Medulla oblongata (tissue), 1 donor: Measurements from ENCODE around the gene SBF1.

Source experiments
- DNase-seq: peaks from one replicate; pipeline ENCODE4 v3.0.0-alpha.2; 2015; ENCODE audit errors: extremely low spot score

Gene SBF1

DNA sequence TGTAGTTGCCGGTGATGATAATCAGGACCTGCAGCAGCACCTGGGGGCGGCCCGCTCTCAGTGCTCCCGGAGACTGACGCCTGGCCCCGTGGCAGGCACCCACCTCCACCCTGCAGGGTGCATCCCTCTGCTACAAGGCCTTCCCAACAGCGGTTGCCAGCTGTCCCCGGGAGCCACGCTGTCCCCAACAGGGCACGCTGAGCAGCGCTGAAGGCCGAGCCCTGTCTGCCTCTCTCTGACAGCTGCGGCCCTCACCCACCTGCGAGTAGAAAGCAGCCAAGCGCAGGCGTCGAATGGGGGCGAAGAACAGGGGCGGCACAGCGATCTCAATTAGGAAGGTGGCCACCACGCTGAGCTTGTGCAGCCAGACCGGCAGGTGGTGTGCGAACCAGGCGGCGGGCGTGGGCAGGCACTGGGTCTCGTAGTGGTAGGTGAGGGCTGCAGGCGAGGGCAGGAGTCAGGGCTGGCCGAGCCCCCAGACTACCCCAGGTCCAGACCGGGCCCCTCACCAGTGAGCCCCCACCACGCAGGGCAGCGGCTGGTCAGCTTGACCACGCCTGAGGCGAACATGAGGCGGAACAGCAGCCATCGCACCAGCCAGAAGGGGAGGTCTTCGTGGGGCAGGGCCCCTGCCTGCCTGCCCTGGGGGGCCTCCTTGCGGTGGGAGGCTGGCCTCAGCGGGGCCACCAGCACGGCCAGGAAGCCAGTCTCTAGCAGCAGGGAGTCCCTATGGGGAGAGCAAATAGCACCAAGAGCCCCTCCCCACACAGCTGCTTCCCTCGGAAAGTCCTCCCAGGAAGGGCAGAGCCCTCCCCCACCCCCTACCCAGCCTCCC, 31.2 kb upstream of the SBF1 start:
- no peak for DNase-seq

- no peak for DNase-seq
These were observed 30.5 kb upstream of the SBF1 start for GRCh38 chr22:50505276-50505775.

DNA sequence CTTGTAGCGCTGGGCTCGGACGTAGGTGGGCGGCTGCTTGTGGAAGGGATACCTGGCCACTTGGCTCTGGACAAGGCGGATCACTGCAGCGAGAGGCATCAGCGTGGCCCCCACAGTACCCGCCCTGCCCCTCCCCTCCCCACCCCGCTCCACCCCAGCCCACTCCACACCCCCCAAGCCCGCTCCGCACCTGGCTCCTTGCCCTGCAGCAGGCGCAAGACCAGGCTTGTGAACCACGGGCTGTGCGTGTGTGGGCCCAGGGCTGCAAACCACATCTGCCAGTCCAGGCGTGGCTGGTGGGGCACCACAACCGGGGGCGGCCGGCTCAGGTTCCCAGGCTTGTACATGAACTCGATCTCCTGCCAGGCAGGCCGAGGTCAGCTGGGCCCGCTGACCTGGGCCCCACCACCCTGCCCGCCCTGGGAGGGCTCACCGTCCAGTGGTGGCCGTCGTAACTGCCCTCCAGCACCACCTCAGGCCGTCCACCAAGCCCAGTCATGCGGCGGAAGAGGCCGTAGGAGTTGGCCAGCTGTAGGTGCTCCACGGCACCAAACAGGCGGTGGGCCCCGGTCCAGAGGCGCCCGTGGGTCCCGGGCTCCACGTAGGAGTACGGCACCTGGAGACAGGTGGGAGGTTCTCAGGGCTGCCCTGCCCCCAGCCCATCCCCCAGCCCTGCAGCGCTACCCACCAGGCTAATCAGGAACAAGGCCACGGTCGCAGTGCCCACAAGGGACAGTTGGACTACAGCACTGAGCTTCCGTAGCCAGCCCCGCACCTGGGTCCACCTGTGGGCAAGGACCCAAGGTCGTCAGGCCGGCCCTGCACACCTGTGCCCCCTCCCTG, 29.8 kb upstream of the SBF1 start:
- DNase-seq: no peak

DNA sequence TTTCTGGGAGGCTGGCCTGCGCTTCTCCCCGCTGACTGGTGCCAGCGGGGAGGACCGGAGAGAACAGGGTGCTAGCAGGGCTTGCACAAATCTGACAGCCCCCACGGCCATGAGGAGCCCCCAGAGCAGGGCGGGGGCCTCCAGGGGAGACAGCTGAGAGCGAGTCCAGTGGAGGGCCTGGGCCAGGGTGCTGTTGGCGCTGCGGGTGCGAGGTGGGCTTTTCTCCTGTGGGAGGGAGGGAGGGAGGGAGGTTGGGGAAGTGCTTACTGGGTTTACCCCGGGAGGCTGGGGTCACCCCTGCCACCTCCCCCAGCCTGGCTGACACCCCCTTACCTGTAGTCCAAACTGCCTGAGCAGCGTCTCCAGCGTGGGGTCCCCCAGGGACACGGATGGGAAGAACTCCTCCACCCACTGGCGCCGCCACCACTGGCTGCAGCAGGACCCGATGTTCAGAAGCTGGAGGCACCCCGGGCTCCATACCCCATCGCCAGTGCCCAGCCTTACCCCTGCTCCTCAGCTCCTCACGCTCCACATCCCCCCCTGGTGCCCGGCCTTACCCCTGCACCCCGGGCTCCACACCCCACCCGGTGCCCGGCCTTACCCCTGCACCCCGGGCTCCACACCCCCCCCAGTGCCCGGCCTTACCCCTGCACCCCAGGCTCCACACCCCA, 28.8 kb upstream of the SBF1 start:
- no peak for DNase-seq

- no peak for DNase-seq
These were observed 28.0 kb upstream of the SBF1 start for GRCh38 chr22:50502628-50503474.

DNA sequence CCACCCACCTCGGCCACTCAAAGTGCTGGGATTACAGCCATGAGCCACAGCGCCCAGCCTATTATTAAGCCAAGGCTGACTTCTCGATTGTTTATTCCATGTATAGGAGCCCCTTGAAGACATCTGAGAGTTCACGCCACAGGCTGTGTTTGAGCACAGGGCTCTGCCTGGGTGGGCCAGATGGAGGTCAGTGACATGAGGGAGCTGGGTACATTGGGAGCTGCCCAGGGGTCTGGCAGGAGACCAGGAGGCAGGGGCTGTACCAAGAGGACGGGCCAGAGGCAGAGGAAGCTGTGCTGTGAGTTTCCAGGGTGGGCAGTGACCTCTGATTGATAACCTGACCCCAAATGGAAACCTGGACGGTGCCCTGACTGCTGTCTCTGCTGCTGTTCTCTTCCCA, 27.3 kb upstream of the SBF1 start:
- DNase-seq: no peak

DNA sequence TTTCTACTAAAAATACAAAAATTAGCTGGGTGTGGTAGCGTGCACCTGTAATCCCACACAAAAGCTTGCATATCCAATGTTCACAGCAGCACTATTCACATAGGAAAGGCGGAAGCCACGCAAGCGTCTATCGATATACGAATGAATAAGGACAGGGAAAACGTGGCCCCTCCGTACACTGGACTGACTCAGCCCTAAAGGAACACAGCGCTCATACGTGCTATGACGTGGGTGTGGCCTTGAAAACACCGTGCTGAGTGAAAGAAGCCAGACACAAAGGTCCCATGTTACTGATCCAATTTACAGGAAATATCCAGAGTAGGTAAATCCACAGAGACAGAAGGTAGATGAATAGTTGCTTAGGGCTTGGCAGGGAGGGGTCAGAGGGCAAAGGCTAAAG, 25.6 kb upstream of the SBF1 start:
- no peak for DNase-seq

- DNase-seq: peak; percentile 80
These were observed 23.6 kb upstream of the SBF1 start for GRCh38 chr22:50498322-50498890.

- no peak for DNase-seq
These were observed 22.3 kb upstream of the SBF1 start for GRCh38 chr22:50497093-50497492.

- DNase-seq: no peak
These were observed 15.9 kb upstream of the SBF1 start for GRCh38 chr22:50490531-50491308.

- DNase-seq: no peak
These were observed 14.8 kb upstream of the SBF1 start for GRCh38 chr22:50489363-50490243.

- no peak for DNase-seq
These were observed 14.1 kb upstream of the SBF1 start for GRCh38 chr22:50488886-50489285.

DNA sequence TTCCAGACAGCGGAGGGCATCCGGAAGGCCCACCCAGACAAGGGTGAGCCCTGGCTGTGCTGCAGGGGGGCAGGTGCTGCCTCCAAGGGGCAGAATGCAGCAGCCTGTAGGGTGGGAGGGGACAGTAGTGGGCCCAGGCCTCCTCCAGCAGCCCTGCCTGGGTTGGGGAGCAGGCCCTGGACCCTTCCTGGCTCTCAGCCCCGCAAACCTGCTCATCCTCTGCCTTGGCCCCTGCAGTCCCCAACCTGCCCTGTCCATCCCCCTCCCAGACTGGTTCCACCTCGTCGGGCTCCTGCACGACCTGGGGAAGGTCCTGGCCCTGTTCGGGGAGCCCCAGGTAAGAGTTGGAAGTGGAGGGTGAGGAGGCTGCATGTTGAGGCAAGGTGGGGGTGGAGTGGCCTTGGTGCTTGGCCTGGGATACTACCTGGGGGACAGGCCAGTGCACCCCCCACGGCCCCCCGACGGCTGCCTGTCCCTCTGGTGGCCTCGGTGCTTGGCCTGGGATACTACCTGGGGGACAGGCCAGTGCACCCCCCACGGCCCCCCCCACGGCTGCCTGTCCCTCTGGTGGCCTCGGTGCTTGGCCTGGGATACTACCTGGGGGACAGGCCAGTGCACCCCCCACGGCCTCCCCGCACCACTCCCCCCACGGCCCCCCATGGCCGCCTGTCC, 13.3 kb upstream of the SBF1 start:
- DNase-seq: no peak

DNA sequence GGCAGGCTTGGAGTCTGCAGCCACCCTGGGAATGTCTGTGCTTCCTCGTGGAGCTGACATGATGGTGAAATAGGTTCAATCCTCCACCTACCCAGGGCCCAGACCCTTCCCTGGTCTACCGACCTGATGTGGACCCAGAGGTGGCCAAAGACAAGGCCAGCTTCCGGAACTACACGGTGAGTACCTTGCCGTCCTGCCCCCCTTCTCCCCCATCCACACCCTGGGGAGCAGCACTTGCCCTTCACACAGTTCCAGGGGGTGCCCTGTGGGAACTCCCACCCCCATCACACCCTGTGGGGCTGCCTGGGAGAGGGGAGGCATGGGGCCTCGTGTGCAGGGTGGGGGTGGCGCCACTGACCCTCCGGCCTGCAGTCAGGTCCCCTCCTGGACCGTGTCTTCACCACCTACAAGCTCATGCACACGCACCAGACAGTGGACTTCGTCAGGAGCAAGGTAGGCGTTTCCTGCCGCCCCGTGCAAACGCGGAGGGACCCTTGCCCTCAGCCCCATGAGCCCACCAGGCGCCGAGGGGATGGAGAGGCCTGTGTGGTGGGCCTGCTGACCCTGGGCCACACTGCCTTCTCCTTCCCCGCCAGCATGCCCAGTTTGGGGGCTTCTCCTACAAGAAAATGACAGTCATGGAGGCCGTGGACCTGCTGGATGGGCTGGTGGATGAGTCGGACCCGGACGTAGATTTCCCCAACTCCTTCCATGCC, 12.6 kb upstream of the SBF1 start:
- no peak for DNase-seq

DNA sequence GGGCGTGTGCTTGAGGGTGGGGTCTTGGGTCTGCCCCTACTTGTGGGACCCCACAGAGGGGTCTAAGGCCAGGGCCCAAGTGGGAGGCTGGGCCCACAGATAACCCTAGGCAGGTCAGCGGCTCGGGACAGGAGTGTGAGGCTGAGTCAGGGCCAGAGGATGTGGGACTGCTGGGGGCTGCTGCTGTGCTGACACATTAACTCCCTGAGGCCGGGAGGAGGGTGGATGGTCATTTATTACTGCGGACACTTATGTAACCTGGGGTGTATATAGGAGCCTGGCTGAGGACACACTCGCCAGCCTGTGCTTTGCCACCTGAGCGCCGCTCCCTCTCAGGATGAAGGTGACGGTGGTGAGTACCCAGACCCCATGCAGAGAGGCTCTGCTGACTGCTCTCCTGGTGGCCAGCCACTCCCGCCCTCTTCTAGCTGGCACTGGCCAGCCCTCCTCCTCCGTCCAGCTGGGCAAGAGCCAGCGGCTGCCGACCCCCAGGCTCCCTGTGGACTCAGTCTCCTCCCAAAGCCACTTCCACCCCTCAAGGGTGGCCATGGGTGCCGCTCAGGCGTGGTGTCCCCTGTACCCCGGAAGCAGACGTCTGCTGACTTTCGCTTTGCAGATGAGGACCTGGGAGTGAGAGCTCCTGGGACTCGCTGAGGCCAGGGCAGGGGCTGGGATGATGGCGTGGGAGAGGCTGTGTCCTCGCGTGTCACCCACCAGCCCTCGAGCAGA, 11.9 kb upstream of the SBF1 start, which contains the start of gene MIOX:
MIOX (plus strand) TSS at position 299 of the 729 bp plus-strand sequence; CDS start at position 338, 39 bp downstream.
- DNase-seq: no peak

GRCh38 chr22:50485221-50486131, 10.6 kb upstream of the SBF1 start:
- no peak for DNase-seq
